OCI-LY1 (cell line): ENCODE data around the gene FAAP100.

Experiments
- H2AFZ ChIP-seq: fragments of 200-600 bp; sonication (generic), shearing (Covaris generic); 2 replicates; pipeline ENCODE4 v1.6.0; 2014; ENCODE audit warnings: antibody characterized with exemption, mild to moderate bottlenecking, low read length
- H3F3A ChIP-seq: fragments of 200-600 bp; sonication (generic), shearing (Covaris generic); 2 replicates; pipeline ENCODE4 v1.6.0; 2014; ENCODE audit warnings: mild to moderate bottlenecking, antibody characterized with exemption, low read length, moderate library complexity; ENCODE audit not compliant: insufficient read depth
- H3K27ac ChIP-seq: fragments of 200-600 bp; sonication (generic); 2 replicates; pipeline ENCODE4 v1.5.1; 2014; ENCODE audit warnings: low read length, mixed run types, mild to moderate bottlenecking, low read depth; ENCODE audit not compliant: poor library complexity, severe bottlenecking
- H3K27me3 ChIP-seq: fragments of 200-600 bp; sonication (generic); 2 replicates; pipeline ENCODE4 v1.6.0; 2014; ENCODE audit warnings: antibody characterized with exemption, mild to moderate bottlenecking, low read length, moderate library complexity; ENCODE audit not compliant: insufficient read depth
- H3K36me3 ChIP-seq: fragments of 200-600 bp; sonication (generic); 2 replicates; pipeline ENCODE4 v1.6.1; 2014; ENCODE audit warnings: mild to moderate bottlenecking, antibody characterized with exemption, low read length, moderate library complexity, mixed read lengths; ENCODE audit not compliant: insufficient read depth
- H3K4me1 ChIP-seq: fragments of 200-600 bp; sonication (generic); 2 replicates; pipeline ENCODE4 v1.5.1; 2014; ENCODE audit warnings: mild to moderate bottlenecking, low read length, moderate library complexity; ENCODE audit not compliant: insufficient read depth, severe bottlenecking
- H3K4me2 ChIP-seq: fragments of 200-600 bp; sonication (generic), shearing (Covaris generic); 2 replicates; pipeline ENCODE4 v1.6.1; 2014; ENCODE audit warnings: low read length
- H3K4me3 ChIP-seq: fragments of 200-600 bp; sonication (generic); 2 replicates; pipeline ENCODE4 v1.5.1; 2014; ENCODE audit warnings: low read length, low read depth, mild to moderate bottlenecking, mixed read lengths; ENCODE audit not compliant: poor library complexity, severe bottlenecking
- H3K79me2 ChIP-seq: fragments of 200-600 bp; shearing (Covaris generic); 2 replicates; pipeline ENCODE4 v1.6.1; 2016; ENCODE audit warnings: mixed run types, low read length, mixed read lengths; ENCODE audit not compliant: insufficient read depth
- H3K9ac ChIP-seq: fragments of 200-600 bp; sonication (generic), shearing (Covaris generic); 2 replicates; pipeline ENCODE4 v1.6.1; 2014; ENCODE audit warnings: mild to moderate bottlenecking, low read length, mixed read lengths
- H3K9me2 ChIP-seq: fragments of 200-600 bp; sonication (generic), shearing (Covaris generic); 2 replicates; pipeline ENCODE4 v1.6.1; 2014; ENCODE audit warnings: low read depth, mild to moderate bottlenecking, low read length, mixed read lengths
- H3K9me3 ChIP-seq: fragments of 200-600 bp; shearing (Covaris generic); 2 replicates; pipeline ENCODE4 v1.6.1; 2014; ENCODE audit warnings: low read length, mixed read lengths
- H4K20me1 ChIP-seq: fragments of 200-600 bp; sonication (generic), shearing (Covaris generic); 2 replicates; pipeline ENCODE4 v1.6.0; 2016; ENCODE audit warnings: mild to moderate bottlenecking, low read length; ENCODE audit not compliant: insufficient read depth
- CTCF ChIP-seq: fragments of 200-600 bp; sonication (generic), shearing (Covaris generic); IDR thresholded peaks from 2 replicates; pipeline ENCODE4 v1.5.1; 2017; ENCODE audit warnings: mild to moderate bottlenecking, antibody characterized with exemption, low read length, moderate library complexity, mixed read lengths
- EZH2 ChIP-seq: fragments of 200-600 bp; sonication (generic), shearing (Covaris generic); IDR thresholded peaks from 2 replicates; pipeline ENCODE4 v1.8.0; 2017; ENCODE audit warnings: borderline replicate concordance, mixed run types, mild to moderate bottlenecking, antibody characterized with exemption, low read length, moderate library complexity, mixed read lengths

The FAAP100 gene

DNA sequence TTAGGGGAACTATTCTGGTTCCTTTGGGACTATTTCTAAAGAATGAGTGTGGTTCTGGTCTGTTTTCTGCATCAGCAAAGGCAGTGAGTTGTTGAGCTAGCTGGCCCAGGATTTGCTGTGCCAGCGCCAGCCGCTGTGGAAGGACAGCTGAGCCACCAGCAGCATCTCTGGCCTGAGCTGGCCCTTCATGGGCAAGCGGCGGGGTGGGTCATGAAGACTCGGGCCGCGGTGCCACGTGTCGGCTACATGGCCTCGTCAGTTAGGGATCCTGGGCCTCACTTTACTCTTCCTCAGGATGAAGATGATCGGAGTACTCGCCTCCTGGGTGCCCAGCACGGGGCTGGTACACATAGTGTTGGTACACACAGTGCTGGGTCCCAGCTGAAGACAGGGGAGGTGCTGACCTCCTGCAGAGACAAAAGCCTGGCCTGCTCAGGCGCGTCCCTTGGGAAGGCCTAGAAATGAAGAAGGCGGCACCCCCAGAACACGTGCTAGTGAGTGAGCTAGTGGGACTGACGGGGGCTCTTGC lies 17.9 kb upstream of the FAAP100 start:
- Histone ChIP-seq H3K4me2 (no peak overlapping the region), H3K27ac (no peak overlapping the region), H3F3A (no peaks in the 10 kb centered on the region), H2AFZ (no peak overlapping the region), H3K4me1 (no peaks in the 10 kb centered on the region), H3K9me2 (no peaks in the 10 kb centered on the region), H3K4me3 (no peak overlapping the region), H3K9me3 (no peaks in the 10 kb centered on the region), H3K36me3 (peaks cover 87% of the 10 kb centered on the region), H3K79me2 (no peaks in the 10 kb centered on the region), H3K27me3 (no peaks in the 10 kb centered on the region), H4K20me1 (no peaks in the 10 kb centered on the region), H3K9ac (no peak overlapping the region)
- TF ChIP-seq EZH2 (no peak), CTCF (no peak)

GRCh38 chr17:81568416-81568815 lies 16.3 kb upstream of the FAAP100 start:
- Histone ChIP-seq H3K9ac (no peak overlapping the region), H2AFZ (no peak overlapping the region), H3F3A (no peaks in the 10 kb centered on the region)

DNA sequence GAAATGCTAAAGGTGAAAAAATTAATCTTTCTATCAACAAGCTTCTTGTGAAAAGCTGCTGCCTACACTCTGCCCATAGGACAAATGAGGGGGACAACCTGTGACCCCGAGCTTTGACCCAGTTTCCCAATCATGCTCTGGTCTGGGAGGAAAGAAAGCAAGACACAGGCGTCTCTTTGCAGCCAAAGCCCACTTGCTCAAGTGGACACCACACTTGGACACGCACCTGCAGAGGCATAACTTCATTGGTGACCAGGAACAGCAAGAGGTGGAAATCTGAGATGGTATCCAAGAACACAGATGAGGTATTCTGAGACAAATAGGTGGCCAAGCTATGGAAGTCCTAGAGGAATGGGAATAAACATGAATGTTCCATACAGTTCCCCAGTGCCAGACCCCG lies 15.0 kb upstream of the FAAP100 start:
- H3K4me3 ChIP-seq = no peak overlapping the region
- H3K36me3 ChIP-seq = peaks cover 94% of the 10 kb centered on the region
- H2AFZ ChIP-seq = no peak overlapping the region
- no peaks in the 10 kb centered on the region for H3K27me3 ChIP-seq
- no peak overlapping the region for H3K9ac ChIP-seq
- H3K79me2 ChIP-seq = no peaks in the 10 kb centered on the region
- no peaks in the 10 kb centered on the region for H3K9me3 ChIP-seq
- H3K4me2 ChIP-seq = no peak overlapping the region
- H3K27ac ChIP-seq = peak overlapping the region; percentile 33
- H4K20me1 ChIP-seq = no peaks in the 10 kb centered on the region
- no peaks in the 10 kb centered on the region for H3K9me2 ChIP-seq
- TF ChIP-seq CTCF = no peak
- no peak for TF ChIP-seq EZH2
- no peaks in the 10 kb centered on the region for H3K4me1 ChIP-seq
- no peaks in the 10 kb centered on the region for H3F3A ChIP-seq

More at GRCh38 chr17:81568416-81568815, 16.3 kb upstream of the FAAP100 start:
- no peak overlapping the region for H3K27ac ChIP-seq
- no peaks in the 10 kb centered on the region for H3K79me2 ChIP-seq
- no peaks in the 10 kb centered on the region for H3K27me3 ChIP-seq
- H3K9me2 ChIP-seq = no peaks in the 10 kb centered on the region
- H3K4me3 ChIP-seq = no peak overlapping the region
- H3K9me3 ChIP-seq = no peaks in the 10 kb centered on the region
- H3K4me2 ChIP-seq = no peak overlapping the region
- TF ChIP-seq EZH2 (no peak), CTCF (no peak)
- no peaks in the 10 kb centered on the region for H3K4me1 ChIP-seq
- H3K36me3 ChIP-seq = peaks cover 90% of the 10 kb centered on the region
- no peaks in the 10 kb centered on the region for H4K20me1 ChIP-seq
